ENCODE data around the gene ZNF684. TPM values are rescaled to one million over a fixed set of nuclear protein-coding genes. Genes with fewer than 3 reads are reported as not detected.

Gene ZNF684
- total and polyA plus RNA-seq, 2 of the 8 experiments (the other 6 are each of a cell fraction or from before 2014, with no cell fraction given), result 2.4 to 9.3 TPM

- Histone ChIP-seq H3K4me2 (ENCODE audit: insufficient read depth in 1 of 2, low read depth in 2 of 2, low read length in 2 of 2) (peak overlapping the region; percentile 79 to 82), H2BK12ac (ENCODE audit: low read depth, low read length) (no peak overlapping the region), H2AK5ac (ENCODE audit: low read depth, low read length) (no peak overlapping the region), H3K23me2 (ENCODE audit: low read depth, low read length) (peaks cover 11% of the 10 kb centered on the region), H2AFZ (ENCODE audit: low read length) (peak overlapping the region; percentile 96), H4K5ac (ENCODE audit: insufficient read length, low read depth, low read length) (peak overlapping the region; percentile 12), H2BK20ac (ENCODE audit: low read length) (no peak overlapping the region), H2BK5ac (ENCODE audit: low read depth, low read length) (peak overlapping the region; percentile 50), H3K27me3 (replicated peaks in 1 of 4; ENCODE audit: control insufficient read depth in 3 of 4, extremely low read depth in 1 of 4, insufficient read depth in 3 of 4, low read length in 3 of 4) (no peaks in the 10 kb centered on the region), H3K9ac (replicated peaks in 1 of 4; ENCODE audit: extremely low read depth in 1 of 4, low read depth in 3 of 4, low read length in 3 of 4) (peak overlapping the region; percentile 71 to 79 (median 76)), H2BK15ac (ENCODE audit: low read length) (no peak overlapping the region), H4K91ac (replicated peaks; ENCODE audit: insufficient read length, low read length) (peak overlapping the region; percentile 44), H4K8ac (ENCODE audit: extremely low read depth, insufficient read depth, low read length) (peak overlapping the region; percentile 35; the same call in 1 of the 2 replicates), H3K18ac (ENCODE audit: extremely low read depth, low read length) (peak overlapping the region; percentile 65; the same call in 1 of the 2 replicates), H2BK120ac (replicated peaks; ENCODE audit: low read depth, low read length) (no peak overlapping the region), H4K20me1 (replicated peaks in 1 of 2; ENCODE audit: control insufficient read depth in 1 of 2, insufficient read depth in 2 of 2, low read length in 2 of 2) (no peaks in the 10 kb centered on the region), H3K9me3 (ENCODE audit: insufficient read depth in 2 of 2, low read depth in 1 of 2, low read length in 1 of 2) (0 out of 4 replicates have a peak, but pooled peaks cover 0 to 2% of the 10 kb centered on the region in 2 experiments), H3K14ac (ENCODE audit: insufficient read length) (no peak overlapping the region), H3K79me1 (ENCODE audit: low read depth, low read length) (no peaks in the 10 kb centered on the region), H3K23ac (ENCODE audit: insufficient read length) (no peak overlapping the region), H3K4ac (replicated peaks; ENCODE audit: insufficient read length, low read depth, low read length) (no peak overlapping the region), H3K4me1 (replicated peaks in 1 of 4; ENCODE audit: control insufficient read depth in 3 of 4, insufficient read depth in 4 of 4, low read length in 3 of 4) (no peaks in the 10 kb centered on the region), H3K56ac (replicated peaks; ENCODE audit: insufficient read length, low read depth, low read length) (peak overlapping the region; percentile 26), H3K27ac (ENCODE audit: low read depth, low read length) (peak overlapping the region; percentile 78), H3K79me2 (ENCODE audit: control insufficient read depth in 1 of 2, insufficient read depth in 2 of 2, low read length in 2 of 2) (0 out of 4 replicates have a peak, but pooled peaks cover 0 to 2% of the 10 kb centered on the region in 2 experiments), H3K36me3 (ENCODE audit: control insufficient read depth in 2 of 4, insufficient read depth in 4 of 4, low read length in 3 of 4) (no peaks in the 10 kb centered on the region), H3K4me3 (ENCODE audit: extremely low read depth in 1 of 4, insufficient read depth in 2 of 4, low read depth in 3 of 4, low read length in 4 of 4) (peak overlapping the region; percentile 83 to 92 (median 88))
- TF ChIP-seq TBP (IDR thresholded peaks at IDR 0.05; ENCODE audit: low read depth, low read length) (no peak), TAF7 (optimal IDR thresholded peaks at IDR 0.05; ENCODE audit: borderline replicate concordance, low read depth, low read length) (peak; percentile 23), YY1 (IDR thresholded peaks at IDR 0.05; ENCODE audit: low read depth, low read length) (peak; percentile 70)
- CTCF ChIA-PET (ENCODE audit: partially characterized antibody), result no interaction called here
- WGBS, 2 experiments (ENCODE audit: extremely low coverage in 1 of 2, insufficient coverage in 1 of 2, insufficient read length in 1 of 2, insufficient replicate concordance in 2 of 2, low coverage in 1 of 2, low lambda C conversion rate in 2 of 2, missing lambda C conversion rate in 1 of 2), result 56% methylated on average over 5 of the region's 5 CpGs; no CpG with 5 or more reads in 1 of the 2 experiments
- DNase-seq (ENCODE audit: low read depth in 1 of 2, low spot score in 2 of 2) (no peak), FAIRE-seq (no peak)
- POLR2A ChIA-PET (ENCODE audit: partially characterized antibody), result interaction anchor here (0.9 to 1.9 kb wide), 6 partner anchors 13 to 80 kb away, joined by 3 to 6 read pairs (median 4); partner anchors contain the start of genes EXO5, ZFP69 and ZFP69B
These were observed 579 bp upstream of the ZNF684 start for GRCh38 chr1:40530735-40531380.

Measured in H1 (cell line).